HG03025 (cell line): ENCODE results near the gene SF3B3.

Source experiments
- ATAC-seq: cut with Tn5 transposase; IDR thresholded peaks from one replicate; pipeline ENCODE4 v1.9.1; 2021; ENCODE audit warnings: mild to moderate bottlenecking, moderate library complexity; ENCODE audit not compliant: unreplicated experiment, low FRiP score

The SF3B3 gene

GRCh38 chr16:70561623-70562022 lies 38.0 kb downstream of the SF3B3 start:
- ATAC-seq = no peak

DNA sequence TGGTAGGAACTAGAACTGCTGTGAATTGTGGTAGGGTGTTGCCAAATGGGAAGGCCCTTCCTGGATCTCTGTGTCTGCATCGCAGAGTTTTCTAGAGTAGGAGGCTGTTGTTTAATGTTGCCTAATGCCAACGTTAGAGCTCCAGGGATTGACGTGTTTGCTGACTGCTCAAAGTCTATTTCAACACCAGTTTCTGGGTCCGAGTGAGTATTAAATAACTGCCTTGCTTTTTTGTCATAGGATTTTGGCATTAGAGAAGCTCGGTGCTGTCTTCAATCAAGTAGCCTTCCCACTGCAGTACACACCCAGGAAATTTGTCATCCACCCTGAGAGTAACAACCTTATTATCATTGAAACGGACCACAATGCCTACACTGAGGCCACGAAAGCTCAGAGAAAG lies 40.0 kb downstream of the SF3B3 start:
- no peak for ATAC-seq

- ATAC-seq = no peak
These were observed 41.4 kb downstream of the SF3B3 start for GRCh38 chr16:70565053-70565452.

- ATAC-seq = no peak
These were observed 45.1 kb downstream of the SF3B3 start for GRCh38 chr16:70568601-70569237.

- no peak for ATAC-seq
These were observed 46.1 kb downstream of the SF3B3 start for GRCh38 chr16:70569752-70570151.

DNA sequence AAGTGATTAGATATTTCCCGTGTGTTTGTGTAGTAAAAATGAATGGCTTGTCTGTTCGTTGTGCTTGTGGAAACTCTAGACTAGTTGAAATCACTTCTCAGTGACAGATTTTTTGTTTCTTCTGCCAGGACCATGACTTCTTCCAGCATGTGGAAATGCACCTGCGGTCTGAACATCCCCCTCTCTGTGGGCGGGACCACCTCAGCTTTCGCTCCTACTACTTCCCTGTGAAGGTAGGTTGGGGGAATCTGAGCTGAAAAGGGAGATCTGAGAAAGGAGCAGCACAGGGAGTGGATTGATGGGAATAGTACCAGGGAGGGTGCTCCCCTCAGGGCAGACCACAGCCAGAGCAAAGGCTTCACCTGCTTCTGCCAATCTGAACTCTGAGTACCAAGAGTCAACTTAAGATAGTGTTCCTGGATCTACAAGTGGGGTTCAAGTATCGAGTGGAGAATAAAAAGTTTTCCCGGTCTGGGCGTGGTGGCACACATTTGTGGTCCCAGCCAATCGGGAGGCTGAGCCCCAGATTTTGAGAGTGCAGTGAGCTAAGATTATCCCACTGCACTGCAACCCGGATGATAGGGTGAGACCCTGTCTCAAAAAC lies 47.5 kb downstream of the SF3B3 start:
- ATAC-seq = no peak

- no peak for ATAC-seq
These were observed 48.0 kb downstream of the SF3B3 start for GRCh38 chr16:70571623-70572022.

GRCh38 chr16:70572050-70572925 lies 48.7 kb downstream of the SF3B3 start:
- ATAC-seq = no peak

- no peak for ATAC-seq
These were observed 49.3 kb downstream of the SF3B3 start for GRCh38 chr16:70572926-70573270.

DNA sequence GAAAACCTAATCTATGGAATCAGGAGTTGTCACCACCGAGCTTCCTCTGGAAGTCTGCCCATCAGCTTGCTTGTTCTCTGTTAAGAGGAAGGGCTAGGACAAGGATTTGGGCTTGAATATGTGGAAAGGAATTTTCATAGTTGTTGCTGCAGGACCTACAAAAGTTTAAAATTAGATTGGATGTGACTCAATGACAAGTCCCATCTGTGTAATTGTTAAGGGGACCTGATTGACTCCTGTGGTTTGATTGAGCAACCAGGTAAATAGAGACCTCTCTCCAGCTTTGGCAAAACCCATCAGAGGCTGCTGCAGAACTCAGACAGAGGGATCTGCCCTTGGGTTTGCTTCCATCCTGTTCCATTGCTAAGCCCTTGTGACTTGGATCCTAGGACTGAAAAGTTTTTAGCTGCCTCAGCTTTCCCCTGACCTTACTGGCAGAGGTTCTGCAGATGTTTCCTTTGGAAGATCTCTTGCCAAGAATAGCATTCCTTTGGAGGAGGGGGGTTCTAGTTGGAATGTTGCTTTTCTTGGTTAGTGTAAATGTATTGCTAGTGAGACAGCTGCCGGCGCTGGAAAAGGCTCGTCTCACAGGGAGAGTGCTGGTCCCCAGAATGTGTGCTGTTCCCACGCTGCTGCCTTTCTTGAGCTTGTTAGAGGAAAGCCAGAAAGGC lies 50.0 kb downstream of the SF3B3 start:
- ATAC-seq = no peak

GRCh38 chr16:70574595-70575271 lies 51.1 kb downstream of the SF3B3 start:
- ATAC-seq = no peak

- no peak for ATAC-seq
These were observed 51.8 kb downstream of the SF3B3 start for GRCh38 chr16:70575376-70575775.

DNA sequence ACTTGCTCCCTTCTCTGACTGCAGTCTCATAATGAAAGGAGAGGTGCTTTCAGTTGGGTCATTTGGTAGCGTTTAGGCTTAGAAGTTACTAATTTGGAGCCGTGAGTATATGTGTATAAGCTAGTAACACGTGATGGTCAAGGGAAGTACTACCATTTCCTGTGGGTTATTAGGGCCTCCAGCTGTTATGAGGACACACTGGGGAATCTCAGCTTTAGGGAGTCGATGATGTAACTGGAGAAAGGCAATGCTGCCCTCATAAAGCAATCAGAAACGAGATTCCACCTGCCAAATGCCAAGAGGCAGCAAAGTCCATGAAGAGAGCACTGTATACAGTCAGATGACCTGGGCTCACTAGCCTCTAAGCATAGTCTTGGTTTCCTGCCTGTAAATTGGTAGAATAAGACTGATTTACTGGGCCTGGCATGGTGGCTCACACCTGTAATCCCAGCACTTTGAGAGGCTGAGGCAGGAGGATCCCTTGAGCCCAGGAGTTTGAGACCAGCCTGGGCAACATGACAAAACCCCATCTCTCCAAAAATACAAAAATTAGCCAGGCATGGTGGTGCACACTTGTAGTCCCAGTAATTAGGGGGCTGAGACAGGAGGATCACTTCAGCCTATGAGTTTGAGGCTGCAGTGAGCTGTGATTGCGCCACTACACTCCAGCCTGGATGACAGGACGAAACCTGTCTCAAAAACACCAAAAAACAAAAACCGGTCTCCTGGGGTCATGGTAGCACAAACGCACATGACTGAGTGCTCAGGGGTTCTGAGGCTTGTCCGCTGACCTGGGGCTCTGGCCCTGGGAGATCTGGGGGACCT lies 53.0 kb downstream of the SF3B3 start:
- peak; percentile 52 for ATAC-seq

GRCh38 chr16:70577256-70577698 lies 53.7 kb downstream of the SF3B3 start:
- no peak for ATAC-seq

DNA sequence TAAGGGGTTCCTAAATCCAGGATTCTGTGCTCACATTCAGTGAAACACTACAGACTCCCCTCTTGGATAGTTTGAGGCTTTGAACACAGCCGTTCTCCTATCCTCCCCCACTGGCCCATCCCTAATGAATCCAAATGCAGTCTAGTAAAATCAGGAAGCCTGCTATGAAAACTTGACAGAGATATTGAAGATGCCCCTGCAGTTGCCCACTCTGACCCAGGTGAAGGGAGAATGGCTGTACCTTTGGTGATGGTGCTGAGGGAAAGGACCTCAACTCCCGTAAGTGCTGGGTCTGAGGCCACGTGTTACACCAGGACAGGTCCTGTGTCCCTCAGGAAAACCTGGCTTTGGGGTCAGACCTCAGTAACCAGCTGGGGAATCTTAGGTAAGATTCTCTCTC lies 54.4 kb downstream of the SF3B3 start:
- no peak for ATAC-seq

GRCh38 chr16:70579248-70579647 lies 55.6 kb downstream of the SF3B3 start:
- ATAC-seq = no peak

GRCh38 chr16:70579648-70580630 lies 56.3 kb downstream of the SF3B3 start:
- ATAC-seq = no peak

- ATAC-seq = no peak
These were observed 58.8 kb downstream of the SF3B3 start for GRCh38 chr16:70582280-70582978.
